Germinal center (tissue), 1 donor: Measurements from ENCODE around the gene LRRC75A.
"Not testable (repeated sequence)": the region's sequence is repeated elsewhere in the genome, so short reads cannot be mapped to it uniquely, and the experiment has no call there.

Experiments used
- DNase-seq: peaks from one replicate; pipeline ENCODE4 v3.0.0; 2012; ENCODE audit warnings: mixed read lengths, low spot score

LRRC75A gene

DNA sequence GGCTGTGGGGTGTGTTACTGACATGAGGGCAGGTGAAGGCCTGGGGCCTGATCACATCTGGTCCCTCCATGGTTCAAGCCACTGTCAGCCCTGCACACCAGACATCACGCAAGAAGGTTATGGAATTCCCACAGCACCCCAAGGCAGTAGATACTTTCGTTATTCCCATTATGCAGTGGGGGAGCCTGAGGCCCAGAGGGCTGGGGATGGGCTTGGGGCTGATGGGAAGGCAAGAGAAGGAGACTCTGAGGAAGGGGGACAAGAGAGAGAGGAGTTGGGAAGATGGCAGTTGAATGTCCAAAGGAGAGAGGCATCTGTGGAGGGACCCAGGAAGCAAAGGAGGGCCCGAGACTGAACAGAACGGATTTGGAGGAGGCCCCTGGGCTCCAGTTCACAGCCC lies 42.0 kb downstream of the LRRC75A start:
- DNase-seq: no peak

GRCh38 chr17:16449121-16449570 lies 42.8 kb downstream of the LRRC75A start:
- DNase-seq: no peak

GRCh38 chr17:16448490-16448889 lies 43.5 kb downstream of the LRRC75A start:
- DNase-seq: no peak

DNA sequence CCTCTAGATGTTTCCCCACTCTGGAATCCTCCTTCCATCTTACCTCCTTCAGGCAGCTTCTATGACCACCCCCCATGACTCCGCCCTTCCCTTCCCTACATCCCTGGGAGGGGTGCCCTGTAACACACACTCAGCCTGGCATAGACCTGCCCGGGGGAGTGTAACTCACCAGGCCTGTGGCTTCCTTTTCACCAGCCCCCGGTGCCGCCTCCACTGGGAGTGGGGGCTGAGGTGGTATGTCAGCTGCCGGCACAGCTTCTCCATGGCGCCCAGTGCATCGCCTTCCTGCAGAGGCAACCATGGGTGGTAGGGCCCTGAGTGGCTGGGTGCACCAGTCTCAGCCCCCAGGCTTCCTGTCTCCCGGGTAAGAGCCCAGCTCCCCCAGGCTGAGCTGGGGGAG lies 44.3 kb downstream of the LRRC75A start:
- no peak for DNase-seq

- no peak for DNase-seq
These were observed 45.5 kb downstream of the LRRC75A start for GRCh38 chr17:16446338-16446983.

DNA sequence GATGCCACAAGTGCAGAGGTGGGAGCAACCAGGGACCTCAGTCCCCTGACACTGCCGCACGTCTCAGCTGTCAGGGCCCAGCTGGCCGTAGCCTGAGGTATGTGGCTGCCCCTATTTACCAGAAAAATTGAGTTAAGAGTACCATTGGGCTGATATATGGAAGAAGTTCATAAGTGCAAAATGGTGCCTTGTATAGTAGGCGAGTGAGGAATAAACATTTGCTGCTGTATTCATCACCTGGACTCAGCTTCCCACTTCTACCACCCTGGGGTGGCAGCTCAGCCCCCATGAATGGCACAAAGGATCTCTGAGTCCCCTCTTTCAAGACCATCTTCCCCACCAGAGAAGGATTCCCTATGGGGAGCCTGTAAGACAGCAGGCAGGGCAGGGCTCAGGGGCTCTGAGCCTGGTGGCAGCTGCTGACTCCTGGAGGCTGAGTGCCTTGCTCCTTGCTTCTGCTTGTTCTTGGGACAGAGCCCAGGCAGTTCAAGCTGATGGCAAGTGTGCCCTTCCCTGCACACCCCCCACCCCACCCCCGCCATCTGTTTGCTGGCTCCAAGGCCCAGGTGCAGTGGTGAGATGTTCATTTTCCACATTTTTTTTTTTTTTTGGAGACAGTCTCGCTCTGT lies 47.6 kb downstream of the LRRC75A start:
- DNase-seq: no peak

- DNase-seq: no peak
These were observed 48.3 kb downstream of the LRRC75A start for GRCh38 chr17:16443511-16444257.

DNA sequence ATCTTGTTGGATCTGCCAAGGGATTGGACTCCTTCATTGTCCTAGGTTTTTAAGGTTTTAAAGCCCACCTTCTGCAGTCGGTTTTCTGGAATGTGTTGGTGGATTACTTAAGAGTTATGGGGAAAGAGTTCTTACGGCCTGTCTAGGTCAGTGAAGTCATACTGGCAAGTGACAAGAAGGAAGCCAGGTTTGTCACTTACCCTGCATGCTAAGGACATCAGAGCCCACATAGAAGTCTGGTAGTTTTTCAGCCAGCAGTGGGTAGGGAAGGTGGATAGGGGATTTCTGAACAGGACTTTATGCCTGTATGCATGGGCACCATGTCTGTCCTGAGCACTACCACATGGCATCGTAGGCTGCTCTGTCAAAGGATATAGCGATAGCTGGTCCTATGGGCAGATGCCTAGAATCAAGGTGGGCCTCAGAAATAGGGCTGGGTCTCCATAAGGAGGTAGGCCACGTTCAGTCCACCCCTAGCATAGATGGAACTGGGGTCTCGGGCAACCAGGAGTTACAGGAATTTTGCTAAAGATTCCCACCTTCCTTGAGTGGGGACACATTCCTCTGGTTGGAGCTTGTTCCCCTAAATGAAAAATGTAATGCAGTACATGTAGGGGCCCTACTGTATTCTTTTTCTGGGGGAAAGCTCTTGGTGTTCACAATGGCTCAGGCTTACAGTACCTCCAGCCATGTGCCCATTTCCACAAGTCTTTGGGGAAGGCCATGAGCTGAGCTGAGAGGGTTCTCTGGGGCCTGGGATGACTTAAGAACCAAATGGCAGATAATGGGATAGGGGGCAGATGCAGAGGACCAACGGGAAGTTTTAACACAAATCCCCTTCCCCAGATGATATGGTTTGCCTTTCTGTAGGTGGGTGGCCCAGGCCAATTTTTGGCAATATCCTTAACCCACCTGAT lies 49.1 kb downstream of the LRRC75A start:
- no peak for DNase-seq

- no peak for DNase-seq
These were observed 49.9 kb downstream of the LRRC75A start for GRCh38 chr17:16442141-16442540.

GRCh38 chr17:16440901-16441629 lies 50.9 kb downstream of the LRRC75A start:
- DNase-seq: no peak

- not testable (repeated sequence) for DNase-seq
These were observed 51.6 kb downstream of the LRRC75A start for GRCh38 chr17:16440354-16440753.

DNA sequence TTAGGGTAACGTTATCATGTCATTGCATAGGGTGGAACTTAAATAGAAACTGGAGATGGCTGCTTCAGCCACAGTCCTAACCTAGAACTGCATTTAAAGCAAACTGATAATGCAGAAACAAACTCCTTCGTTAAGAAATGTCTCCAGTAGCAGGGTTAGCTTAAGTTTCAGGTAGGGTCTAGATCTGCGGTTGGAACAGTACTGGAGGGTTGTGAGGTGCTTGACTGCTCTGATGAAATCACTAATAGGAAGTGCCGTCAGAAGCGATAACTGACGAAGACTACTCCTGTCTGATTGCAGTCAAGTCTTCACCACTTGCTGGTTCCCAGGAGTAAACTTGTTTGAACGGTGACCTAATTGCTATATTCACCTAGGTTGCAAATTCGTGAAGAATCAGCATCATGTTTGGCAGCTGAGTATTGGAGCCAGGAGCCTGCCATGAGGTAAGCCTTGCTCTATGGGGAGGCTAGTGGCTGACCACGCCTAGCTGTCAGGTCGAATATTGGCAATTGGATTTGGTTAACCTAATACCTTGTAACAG lies 52.1 kb downstream of the LRRC75A start:
- peak; percentile 20 for DNase-seq

GRCh38 chr17:16439303-16439791 lies 52.6 kb downstream of the LRRC75A start:
- DNase-seq: peak; percentile 26

- peak; percentile 99 for DNase-seq
These were observed 53.3 kb downstream of the LRRC75A start for GRCh38 chr17:16438557-16439302.

DNA sequence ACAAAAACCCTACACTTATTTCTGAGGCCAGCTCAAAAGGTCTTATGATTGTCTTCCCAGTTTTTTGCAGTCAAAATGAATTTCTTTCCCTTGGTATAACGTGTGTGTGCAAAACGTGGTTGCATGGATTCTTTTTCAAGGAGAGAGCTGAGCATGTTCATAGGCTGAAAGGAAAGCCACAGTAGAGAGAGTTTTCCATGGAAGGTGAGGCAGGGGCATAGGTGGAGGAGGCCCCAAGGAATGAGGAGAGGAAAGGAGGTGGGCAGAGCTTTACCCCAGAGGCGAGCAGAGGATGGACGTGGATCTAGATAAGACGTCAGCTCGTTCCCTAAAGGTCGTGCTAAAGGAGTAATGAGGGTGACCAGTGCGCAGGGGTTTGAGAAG lies 53.8 kb downstream of the LRRC75A start:
- DNase-seq: no peak

GRCh38 chr17:16437083-16437482 lies 54.9 kb downstream of the LRRC75A start:
- DNase-seq: no peak

- no peak for DNase-seq
These were observed 55.8 kb downstream of the LRRC75A start for GRCh38 chr17:16435925-16436886.

GRCh38 chr17:16434662-16435061 lies 57.3 kb downstream of the LRRC75A start:
- DNase-seq: no peak

DNA sequence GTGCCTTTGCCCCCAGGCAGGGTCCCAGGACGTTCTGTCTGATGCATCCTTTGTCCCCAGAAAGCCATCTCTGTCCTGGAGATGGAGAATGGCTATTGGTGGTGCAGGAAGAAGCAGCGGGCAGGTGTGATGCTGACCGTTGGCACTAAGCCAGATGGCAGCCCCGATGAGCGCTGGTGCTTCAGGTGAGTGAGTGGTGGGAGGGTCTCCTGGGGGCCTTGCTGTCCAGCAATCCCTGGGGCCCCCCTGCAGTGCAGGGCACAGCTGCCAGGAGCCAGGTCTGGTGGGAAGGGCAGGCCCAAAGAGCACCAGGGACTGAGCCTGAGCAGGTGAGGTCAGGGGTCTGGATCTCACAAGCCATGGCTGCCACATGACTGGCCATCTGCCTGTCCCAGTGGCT lies 58.5 kb downstream of the LRRC75A start:
- no peak for DNase-seq
